Measurements from ENCODE around the gene ZNF518A. TPM values are rescaled to one million over a fixed set of nuclear protein-coding genes. Genes with fewer than 3 reads are reported as not detected.

ZNF518A gene
- total RNA-seq, 1 experiment from 2014 or later: 36.7 TPM

- H3K9me3 ChIP-seq (ENCODE audit: control insufficient read depth in 1 of 2, insufficient read depth in 1 of 2, low read depth in 1 of 2, low read length in 2 of 2): no peaks in the 10 kb centered on the region
- no peak overlapping the region for H3K9ac ChIP-seq (ENCODE audit: low read length)
- H3K36me3 ChIP-seq (ENCODE audit: control insufficient read depth in 1 of 2, insufficient read depth in 2 of 2, low read length in 2 of 2): no peaks in the 10 kb centered on the region
- intact Hi-C loops (cut with micrococcal nuclease): no loop called here
- no peak overlapping the region for H3K27ac ChIP-seq (ENCODE audit: low read depth, low read length)
- no TSS peak for BruUV-seq (replicated peaks)
- DNase-seq (ENCODE audit: low read depth, low spot score) (no peak), ATAC-seq (no peak)
- ChIA-PET CTCF (no interaction called here), RAD21 (ENCODE audit: low non-redundant PET in 1 of 2, low total read pairs in 2 of 2, uncharacterized antibody in 2 of 2, unreplicated experiment in 2 of 2) (no interaction called here), POLR2A (no interaction called here)
- no peaks in the 10 kb centered on the region for H3K79me2 ChIP-seq (ENCODE audit: insufficient read depth, low read length)
- H3K4me3 ChIP-seq (replicated peaks in 1 of 2; ENCODE audit: low read depth in 1 of 2, low read length in 2 of 2): no peak overlapping the region
- no peak overlapping the region for H3K4me2 ChIP-seq (ENCODE audit: low read length)
- no peaks in the 10 kb centered on the region for H3K27me3 ChIP-seq (ENCODE audit: insufficient read depth, low read length)
- TF ChIP-seq SRF (IDR thresholded peaks at IDR 0.05; ENCODE audit: low read depth): no peak
- TF ChIP-seq EGR1 (IDR thresholded peaks at IDR 0.05; ENCODE audit: low read depth): no peak
- no peak for TF ChIP-seq CTCF (IDR thresholded peaks at IDR 0.05 in 2 of 3, conservative IDR thresholded peaks at IDR 0.05 in 1 of 3; ENCODE audit: borderline replicate concordance in 1 of 3, insufficient read depth in 1 of 3, low read depth in 2 of 3, low read length in 2 of 3)
- TF ChIP-seq CEBPB (IDR thresholded peaks at IDR 0.05; ENCODE audit: low read depth): no peak
- TF ChIP-seq CBX3 (IDR thresholded peaks at IDR 0.05; ENCODE audit: low read depth): no peak
- no peak for TF ChIP-seq ZNF274 (IDR thresholded peaks at IDR 0.05; ENCODE audit: low read depth, low read length)
- TF ChIP-seq EZH2 (IDR thresholded peaks at IDR 0.05): no peak
- TF ChIP-seq RAD21 (IDR thresholded peaks at IDR 0.05; ENCODE audit: low read depth): no peak
- TF ChIP-seq MAX (IDR thresholded peaks at IDR 0.05): no peak
- no peak for TF ChIP-seq ATF3 (IDR thresholded peaks at IDR 0.05)
- no peak for TF ChIP-seq POLR2A (IDR thresholded peaks at IDR 0.05; ENCODE audit: borderline replicate concordance, extremely low read depth, insufficient read depth, insufficient read length)
- no peak for TF ChIP-seq TCF7L2 (IDR thresholded peaks at IDR 0.05; ENCODE audit: borderline replicate concordance, extremely low read depth, insufficient read depth, insufficient read length)
- no peak for TF ChIP-seq ZFX (IDR thresholded peaks at IDR 0.05)
- no peak for TF ChIP-seq SP1 (IDR thresholded peaks at IDR 0.05; ENCODE audit: low read depth)
- TF ChIP-seq POLR2AphosphoS5 (IDR thresholded peaks at IDR 0.05; ENCODE audit: low read depth, low read length): no peak
- TF ChIP-seq EZH2phosphoT487 (IDR thresholded peaks at IDR 0.05; ENCODE audit: borderline replicate concordance): no peak
- no peak for TF ChIP-seq SIN3A (IDR thresholded peaks at IDR 0.05; ENCODE audit: low read depth)
- no peaks in the 10 kb centered on the region for H4K20me1 ChIP-seq (ENCODE audit: insufficient read depth)
- no peaks in the 10 kb centered on the region for H3K4me1 ChIP-seq (ENCODE audit: control insufficient read depth in 1 of 2, insufficient read depth in 2 of 2, low read length in 2 of 2)
- H3K9me2 ChIP-seq (ENCODE audit: insufficient read depth): no peaks in the 10 kb centered on the region
- H2AFZ ChIP-seq (ENCODE audit: low read depth, low read length, poor library complexity, severe bottlenecking): no peak overlapping the region
Observed at GRCh38 chr10:96188421-96188820, 58.3 kb downstream of the ZNF518A start.

Data from HCT116 (cell line).